HG03571 (cell line): ENCODE data around the gene CCDC117.

Experiments used
- ATAC-seq: cut with Tn5 transposase; IDR thresholded peaks from one replicate; pipeline ENCODE4 v1.9.1; 2021; ENCODE audit not compliant: unreplicated experiment

CCDC117 gene

GRCh38 chr22:28768701-28769393, 3.6 kb upstream of the CCDC117 start:
- no peak for ATAC-seq

GRCh38 chr22:28769394-28770085, 3.0 kb upstream of the CCDC117 start:
- no peak for ATAC-seq

GRCh38 chr22:28771195-28771791, 1.2 kb upstream of the CCDC117 start:
- no peak for ATAC-seq

- peak; percentile 18 for ATAC-seq
Observed at GRCh38 chr22:28773461-28773867, 969 bp downstream of the CCDC117 start.

GRCh38 chr22:28774378-28774777, 1.9 kb downstream of the CCDC117 start:
- ATAC-seq = no peak

- ATAC-seq = no peak
Observed at GRCh38 chr22:28779833-28780232, 7.3 kb downstream of the CCDC117 start.

GRCh38 chr22:28780296-28780695, 7.8 kb downstream of the CCDC117 start:
- no peak for ATAC-seq

- no peak for ATAC-seq
Observed at GRCh38 chr22:28783786-28784671, 11.5 kb downstream of the CCDC117 start.

- no peak for ATAC-seq
Observed at GRCh38 chr22:28788601-28789000, 16.1 kb downstream of the CCDC117 start.

- no peak for ATAC-seq
Observed at GRCh38 chr22:28791124-28791523, 18.6 kb downstream of the CCDC117 start.

- ATAC-seq = peak; percentile 59
Observed at GRCh38 chr22:28791841-28792490, 19.5 kb downstream of the CCDC117 start.

- ATAC-seq = peak; percentile 21
Observed at GRCh38 chr22:28792491-28793383, 20.2 kb downstream of the CCDC117 start.

GRCh38 chr22:28793976-28794584, 21.6 kb downstream of the CCDC117 start:
- no peak for ATAC-seq

GRCh38 chr22:28795071-28795693, 22.7 kb downstream of the CCDC117 start:
- no peak for ATAC-seq

GRCh38 chr22:28795932-28796856, 23.7 kb downstream of the CCDC117 start:
- no peak for ATAC-seq

- no peak for ATAC-seq
Observed at GRCh38 chr22:28798810-28799605, 26.5 kb downstream of the CCDC117 start.
